Neutrophil (primary cell): ENCODE results near the gene MAP2K7.
A peak's percentile ranks its signal among the peaks of the same experiment; 100 is the strongest.

ENCODE experiments used
- H3K27ac ChIP-seq: fragments of 200-600 bp; sonication (generic); 2 replicates; pipeline ENCODE4 v1.5.1; 2016; ENCODE audit warnings: mild to moderate bottlenecking, moderate library complexity
- H3K27me3 ChIP-seq: fragments of 200-600 bp; sonication (generic); 2 replicates; pipeline ENCODE4 v1.6.0; 2016; ENCODE audit warnings: mild to moderate bottlenecking
- H3K36me3 ChIP-seq: fragments of 200-600 bp; sonication (generic); 2 replicates; pipeline ENCODE4 v1.5.1; 2017
- H3K4me1 ChIP-seq, 2 experiments: fragments of 200-600 bp in 1 of 2; sonication (generic) in 1 of 2; 1 replicate in 1 of 2; 2 replicates in 1 of 2; pipeline versions ENCODE4 v1.5.1 to v1.6.1; 2013 to 2016; ENCODE audit warnings: low read depth in 1 of 2, low read length in 1 of 2, mild to moderate bottlenecking in 1 of 2, moderate library complexity in 1 of 2; ENCODE audit not compliant: control insufficient read depth in 1 of 2, insufficient read depth in 1 of 2
- H3K4me3 ChIP-seq, 2 experiments: fragments of 200-600 bp in 1 of 2; sonication (generic) in 1 of 2; 1 replicate in 1 of 2; 2 replicates in 1 of 2; pipeline ENCODE4 v1.5.1; 2013 to 2016; ENCODE audit warnings: low read depth in 1 of 2, low read length in 1 of 2, mild to moderate bottlenecking in 1 of 2, moderate library complexity in 1 of 2
- H3K9me3 ChIP-seq: fragments of 200-600 bp; sonication (generic); 2 replicates; pipeline ENCODE4 v1.5.1; 2016
- CTCF ChIP-seq: fragments of 200-600 bp; sonication (generic); IDR thresholded peaks from 2 replicates; pipeline ENCODE4 v1.5.1; 2016; ENCODE audit warnings: antibody characterized with exemption

Gene MAP2K7

GRCh38 chr19:7866399-7867091 lies 37.1 kb upstream of the MAP2K7 start:
- H3K27ac ChIP-seq = no peak overlapping the region
- no peak for TF ChIP-seq CTCF
- no peaks in the 10 kb centered on the region for H3K36me3 ChIP-seq
- peaks cover 94% of the 10 kb centered on the region for H3K27me3 ChIP-seq
- H3K4me3 ChIP-seq = no peak overlapping the region
- peaks cover 30 to 47% of the 10 kb centered on the region in 2 experiments for H3K4me1 ChIP-seq
- no peaks in the 10 kb centered on the region for H3K9me3 ChIP-seq

- Histone ChIP-seq H3K4me1 (peaks cover 30 to 47% of the 10 kb centered on the region in 2 experiments), H3K4me3 (no peak overlapping the region), H3K36me3 (no peaks in the 10 kb centered on the region), H3K27ac (no peak overlapping the region), H3K9me3 (no peaks in the 10 kb centered on the region), H3K27me3 (peaks cover 94% of the 10 kb centered on the region)
- TF ChIP-seq CTCF = no peak
Measured at GRCh38 chr19:7867092-7867844, 36.4 kb upstream of the MAP2K7 start.

GRCh38 chr19:7868326-7868670 lies 35.4 kb upstream of the MAP2K7 start:
- Histone ChIP-seq H3K9me3 (no peaks in the 10 kb centered on the region), H3K36me3 (no peaks in the 10 kb centered on the region), H3K27me3 (peaks cover 94% of the 10 kb centered on the region), H3K27ac (no peak overlapping the region), H3K4me1 (peaks cover 33 to 39% of the 10 kb centered on the region in 2 experiments), H3K4me3 (peak overlapping the region in 1 of 2 experiments; percentile 66)
- TF ChIP-seq CTCF = no peak

GRCh38 chr19:7868671-7869452 lies 34.8 kb upstream of the MAP2K7 start:
- Histone ChIP-seq H3K9me3 (no peaks in the 10 kb centered on the region), H3K36me3 (no peaks in the 10 kb centered on the region), H3K27me3 (peaks cover 94% of the 10 kb centered on the region), H3K27ac (peak overlapping the region; percentile 41), H3K4me3 (peak overlapping the region; percentile 42 to 66), H3K4me1 (peaks cover 33 to 39% of the 10 kb centered on the region in 2 experiments)
- peak; percentile 86 for TF ChIP-seq CTCF

GRCh38 chr19:7869453-7869909 lies 34.2 kb upstream of the MAP2K7 start:
- Histone ChIP-seq H3K4me3 (peak overlapping the region; percentile 42 to 66), H3K27me3 (peaks cover 94% of the 10 kb centered on the region), H3K9me3 (no peaks in the 10 kb centered on the region), H3K36me3 (no peaks in the 10 kb centered on the region), H3K27ac (peak overlapping the region; percentile 41), H3K4me1 (peaks cover 33 to 39% of the 10 kb centered on the region in 2 experiments)
- no peak for TF ChIP-seq CTCF
